Anterior cingulate cortex (tissue), 58 donors: ENCODE data around the gene UMPS.

Source experiments
- DNase-seq, 58 donors: peaks; one replicate each; lab custom pipeline; 2025; lab: John Stamatoyannopoulos, UW

Gene UMPS

DNA sequence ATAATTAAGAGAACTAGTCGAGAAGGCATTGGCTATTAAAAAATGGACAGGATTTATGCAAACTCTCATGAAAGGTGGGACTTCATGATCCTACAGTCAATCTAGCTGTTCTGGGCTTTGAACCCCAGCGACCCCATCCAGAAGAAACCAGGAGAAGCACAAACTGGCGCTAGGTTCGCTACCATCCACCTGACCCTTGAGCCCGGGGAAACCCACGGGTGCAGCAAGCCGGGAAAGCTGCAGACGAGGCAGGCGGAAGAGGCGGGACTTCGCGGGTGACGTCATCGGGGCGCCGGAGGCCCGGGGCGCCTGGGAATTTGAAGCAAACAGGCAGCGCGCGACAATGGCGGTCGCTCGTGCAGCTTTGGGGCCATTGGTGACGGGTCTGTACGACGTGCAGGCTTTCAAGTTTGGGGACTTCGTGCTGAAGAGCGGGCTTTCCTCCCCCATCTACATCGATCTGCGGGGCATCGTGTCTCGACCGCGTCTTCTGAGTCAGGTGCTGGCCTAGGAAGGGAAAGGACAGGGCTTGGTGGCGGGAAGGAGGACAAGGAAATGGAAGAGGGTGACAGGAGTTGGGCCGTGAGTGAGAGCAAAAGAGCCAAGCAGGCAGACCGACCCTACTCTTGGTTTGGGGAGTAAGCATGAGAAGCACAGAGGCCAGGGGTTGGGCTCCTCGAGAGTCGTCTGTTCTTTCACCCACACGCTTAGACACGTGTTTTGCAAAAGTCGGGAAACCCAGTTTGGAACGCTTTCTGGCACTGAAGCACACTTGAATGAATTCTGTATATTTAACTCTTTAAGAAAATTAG lies at the start of gene UMPS:
TSS of gene UMPS (plus strand) at position 324 of the 812 bp plus-strand sequence. CDS start at position 344, 20 bp downstream.
- DNase-seq, result peak; percentile 29 to 93 (median 83)

GRCh38 chr3:124680521-124680920 lies 49.7 kb upstream of the UMPS start:
- no peak for DNase-seq

DNA sequence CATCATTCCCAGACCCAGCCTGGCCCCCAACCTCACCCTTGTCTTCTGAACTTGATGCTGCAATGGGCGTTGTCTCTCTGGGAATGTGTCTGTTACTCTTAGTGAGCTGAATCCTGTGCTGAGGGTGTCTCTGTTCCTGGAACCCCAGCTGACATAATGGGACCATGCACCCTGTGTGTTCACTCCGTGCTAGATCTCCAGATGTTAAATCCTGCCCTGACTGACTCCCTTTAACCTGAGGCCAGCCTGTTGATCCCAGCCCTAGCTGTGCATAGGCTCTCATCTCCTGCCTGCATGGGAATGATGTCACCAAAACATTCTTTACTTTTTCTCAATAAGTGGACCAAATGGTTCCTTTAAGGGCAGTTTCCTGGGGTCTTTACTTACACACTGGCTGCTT lies 48.0 kb upstream of the UMPS start:
- no peak for DNase-seq

GRCh38 chr3:124684459-124684858 lies 45.8 kb upstream of the UMPS start:
- DNase-seq, result no peak

GRCh38 chr3:124685067-124685466 lies 45.2 kb upstream of the UMPS start:
- no peak for DNase-seq

- DNase-seq, result no peak
Observed at GRCh38 chr3:124685481-124685880, 44.8 kb upstream of the UMPS start.

GRCh38 chr3:124686028-124686670 lies 44.1 kb upstream of the UMPS start:
- DNase-seq, result no peak

DNA sequence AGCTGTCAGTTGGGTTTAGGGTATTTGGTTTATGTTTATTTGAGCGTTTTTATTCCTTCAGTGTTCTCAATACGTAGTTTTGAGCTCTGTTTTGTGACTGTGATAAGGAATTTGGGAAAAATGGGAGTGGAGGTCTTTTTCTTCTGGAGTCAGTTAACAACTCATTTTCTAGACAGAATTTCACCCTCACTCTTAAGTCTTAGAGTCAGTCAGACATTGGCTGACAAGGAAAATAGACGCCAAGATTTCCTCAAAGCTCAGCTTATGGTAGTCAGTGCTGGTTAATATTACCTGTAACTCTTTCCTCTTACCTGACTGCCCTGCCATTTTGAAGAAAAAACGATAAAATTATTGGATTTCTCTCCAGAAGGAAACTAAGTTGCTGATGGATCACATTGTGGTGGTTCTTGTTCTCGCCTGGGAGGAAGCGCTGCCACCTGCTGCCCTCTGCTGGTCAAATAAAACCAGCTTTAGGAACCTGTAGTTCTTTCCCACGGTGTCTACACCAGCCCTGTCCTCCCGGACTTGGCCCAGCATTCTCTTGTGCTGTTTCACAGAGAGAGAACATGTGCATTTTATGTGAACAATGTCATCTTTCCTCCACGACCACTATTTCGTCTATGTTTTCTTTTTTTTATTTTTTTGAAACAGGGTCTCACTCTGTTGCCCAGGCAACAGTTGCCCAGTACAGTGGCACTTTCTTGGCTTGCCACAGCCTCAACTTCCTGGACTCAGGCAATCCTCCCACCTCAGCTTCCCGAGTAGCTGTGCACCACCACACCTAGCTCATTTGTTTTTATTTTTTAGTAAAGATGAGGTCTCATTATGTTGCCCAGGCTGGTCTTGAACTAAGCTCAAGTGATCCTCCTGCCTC lies 41.4 kb upstream of the UMPS start:
- DNase-seq, result peak in 47 of 58 donors; percentile 4 to 82 (median 31)

DNA sequence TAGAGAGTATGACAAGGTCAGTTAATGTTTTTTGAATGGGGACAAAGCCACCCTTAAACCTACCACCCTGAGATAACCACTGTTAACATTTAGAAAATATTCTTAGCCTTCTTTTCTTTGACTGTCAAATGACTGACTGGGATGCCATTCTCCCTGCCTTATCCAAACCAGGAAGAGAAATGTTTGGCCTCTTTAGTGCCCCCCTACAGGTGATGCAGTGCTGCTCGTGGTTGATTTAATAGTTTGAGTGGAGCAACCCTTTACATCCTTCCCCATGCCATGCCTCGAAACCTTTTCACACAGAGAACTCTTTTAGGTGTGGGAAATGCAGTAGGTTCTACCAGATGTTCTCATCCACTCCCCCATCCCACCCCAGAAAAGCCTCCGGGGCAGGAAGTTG lies 38.7 kb upstream of the UMPS start:
- DNase-seq, result no peak

GRCh38 chr3:124694486-124694885 lies 35.8 kb upstream of the UMPS start:
- no peak for DNase-seq

GRCh38 chr3:124695369-124695768 lies 34.9 kb upstream of the UMPS start:
- DNase-seq, result no peak

DNA sequence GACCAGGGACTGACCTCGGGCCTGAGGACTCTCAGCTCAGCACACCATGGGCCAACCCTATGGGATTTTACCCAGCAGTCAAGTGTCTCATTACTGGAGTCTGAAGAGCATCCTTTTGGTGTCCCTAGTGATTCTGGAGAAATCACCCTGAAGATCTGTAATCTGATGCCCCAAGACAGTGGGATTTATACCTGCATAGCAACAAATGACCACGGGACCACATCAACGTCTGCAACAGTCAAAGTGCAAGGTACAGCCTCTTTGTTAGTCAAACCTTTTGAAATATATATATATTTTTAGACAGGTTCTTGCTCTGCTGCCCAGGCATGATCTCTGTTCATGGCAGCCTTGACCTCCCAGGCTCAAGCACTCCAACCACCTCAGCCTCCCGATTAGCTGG lies 34.2 kb upstream of the UMPS start:
- no peak for DNase-seq

GRCh38 chr3:124697302-124697701 lies 33.0 kb upstream of the UMPS start:
- no peak for DNase-seq

DNA sequence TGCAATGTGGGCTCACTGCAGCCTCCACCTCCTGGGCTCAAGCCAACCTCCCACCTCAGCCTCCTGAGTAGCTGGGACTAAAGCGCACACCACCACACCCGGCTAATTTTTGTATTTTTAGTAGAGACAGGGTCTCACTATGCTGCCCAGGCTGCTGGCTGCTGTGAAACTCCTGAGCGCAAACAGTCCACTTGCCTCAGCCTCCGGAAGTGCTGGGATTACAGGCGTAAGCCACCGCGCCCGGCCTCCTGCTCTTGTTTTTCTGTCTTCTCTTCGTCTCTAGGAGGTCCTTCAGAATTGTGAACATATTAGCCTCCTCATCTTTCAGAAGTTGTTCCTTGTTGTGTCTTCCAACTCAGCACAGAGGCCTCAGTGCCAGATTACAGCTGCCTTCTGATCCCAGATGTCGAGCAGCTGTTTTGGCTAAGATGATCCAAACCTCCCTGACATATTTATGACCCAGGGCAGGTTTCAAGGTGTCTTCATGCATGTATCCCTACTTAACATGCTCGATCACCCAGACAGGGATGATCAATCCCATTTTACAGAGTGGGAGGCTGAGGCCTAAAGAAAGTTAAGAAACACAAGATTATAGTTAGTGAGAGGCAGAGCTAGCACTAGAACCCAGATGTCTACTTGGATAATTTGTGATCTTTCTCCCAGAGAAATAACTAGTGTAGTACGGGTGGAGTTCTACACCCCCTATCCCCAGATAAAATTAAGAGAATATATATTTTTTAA lies 32.1 kb upstream of the UMPS start:
- no peak for DNase-seq

GRCh38 chr3:124699051-124699450 lies 31.2 kb upstream of the UMPS start:
- DNase-seq, result no peak

- DNase-seq, result no peak
Observed at GRCh38 chr3:124699686-124700396, 30.4 kb upstream of the UMPS start.

- DNase-seq, result peak in 1 of 58 donors; percentile 9
Observed at GRCh38 chr3:124700880-124701684, 29.2 kb upstream of the UMPS start.

DNA sequence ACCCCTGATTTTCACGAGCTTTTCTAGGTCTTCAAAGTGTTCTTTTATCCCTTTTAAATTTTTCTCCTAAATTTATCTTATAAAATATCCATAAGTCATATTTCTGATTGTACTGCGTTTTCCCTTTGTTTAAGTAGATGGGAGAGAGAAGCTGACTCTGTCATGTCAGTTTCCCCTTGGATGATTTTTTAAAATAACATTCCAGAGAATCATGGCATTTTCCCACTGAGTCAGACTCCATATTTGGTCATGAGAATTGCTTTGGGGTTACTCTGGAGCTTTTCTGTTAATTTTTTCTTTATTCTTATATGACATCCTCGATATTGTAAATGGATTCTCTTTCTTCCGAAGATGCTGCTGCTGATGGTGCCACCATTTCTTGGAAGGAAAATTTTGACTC lies 28.6 kb upstream of the UMPS start:
- no peak for DNase-seq

DNA sequence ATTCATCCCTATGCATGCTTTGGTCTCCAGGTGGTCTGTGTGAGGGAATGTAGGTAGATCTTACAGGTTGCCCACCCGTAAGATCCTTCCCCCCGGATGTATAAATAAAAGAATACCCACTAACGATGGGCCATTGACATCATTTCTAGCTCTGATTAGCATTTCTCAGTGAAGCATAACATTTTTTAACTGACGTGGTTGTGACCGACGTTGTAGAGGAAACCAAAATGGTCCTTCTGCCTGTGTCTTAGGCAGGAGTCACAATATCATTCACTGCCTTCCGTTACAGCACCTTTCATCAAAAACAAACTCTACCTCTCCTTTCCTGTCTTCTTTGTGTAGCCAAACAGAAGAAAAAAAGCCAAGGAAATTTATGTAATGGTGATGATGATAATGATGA lies 27.3 kb upstream of the UMPS start:
- no peak for DNase-seq
